PC-9 (cell line): ENCODE results near the gene TNFRSF25. TPM values are rescaled to one million over a fixed set of nuclear protein-coding genes. Genes with fewer than 3 reads are reported as not detected.

ENCODE experiments used
- BruUV-seq: library from RNA; stranded (reverse); fragments of 400-500 nt; replicated peaks from 2 replicates; lab custom pipeline; 2021; lab: Mats Ljungman, UMichigan
- CTCF ChIA-PET: fragments of 300-600 bp; sonication (Branson Sonifier 250); formaldehyde crosslinking; loops from one replicate; lab custom pipeline; 2022; ENCODE audit warnings: antibody characterized with exemption; lab: Charles Lee
- POLR2A ChIA-PET: fragments of 300-600 bp; sonication (Branson Sonifier 250); formaldehyde crosslinking; loops from one replicate; lab custom pipeline; 2022; ENCODE audit warnings: antibody characterized with exemption; ENCODE audit not compliant: unreplicated experiment; lab: Charles Lee
- DNase-seq, 2 experiments: peaks; one replicate each; pipeline versions ENCODE4 v3.0.0 to v3.0.0-alpha.2; 2015 to 2022; ENCODE audit warnings: mixed read lengths in 1 of 2
- H2AFZ ChIP-seq: fragments of 200-600 bp; sonication (generic); 2 replicates; pipeline ENCODE4 v1.8.1; 2017; ENCODE audit warnings: antibody characterized with exemption
- H3F3A ChIP-seq: fragments of 200-600 bp; sonication (generic); 2 replicates; pipeline ENCODE4 v1.8.1; 2017; ENCODE audit warnings: antibody characterized with exemption, mild to moderate bottlenecking, low read depth; ENCODE audit not compliant: insufficient read depth
- H3K27ac ChIP-seq: fragments of 200-600 bp; sonication (generic); 2 replicates; pipeline ENCODE4 v1.6.1; 2016; ENCODE audit warnings: mixed run types
- H3K27me3 ChIP-seq: fragments of 200-600 bp; sonication (generic); 2 replicates; pipeline ENCODE4 v1.6.1; 2016; ENCODE audit warnings: low read depth, mixed run types; ENCODE audit not compliant: insufficient read depth
- H3K36me3 ChIP-seq: fragments of 200-600 bp; sonication (generic); 2 replicates; pipeline ENCODE4 v1.6.1; 2016; ENCODE audit warnings: low read depth, mixed run types
- H3K4me1 ChIP-seq: fragments of 200-600 bp; sonication (generic); replicated peaks from 2 replicates; pipeline ENCODE4 v1.6.1; 2016; ENCODE audit warnings: mixed run types; ENCODE audit not compliant: insufficient read depth
- H3K4me2 ChIP-seq: fragments of 200-600 bp; sonication (generic); 2 replicates; pipeline ENCODE4 v1.6.1; 2017; ENCODE audit warnings: mixed run types
- H3K4me3 ChIP-seq: fragments of 200-600 bp; sonication (generic); 2 replicates; pipeline ENCODE4 v1.6.1; 2016; ENCODE audit warnings: mixed run types
- H3K79me2 ChIP-seq: fragments of 200-600 bp; sonication (generic); 2 replicates; pipeline ENCODE4 v1.6.1; 2017; ENCODE audit warnings: low read depth, mixed run types
- H3K9me2 ChIP-seq: fragments of 200-600 bp; sonication (generic); 2 replicates; pipeline ENCODE4 v1.8.1; 2017; ENCODE audit warnings: mild to moderate bottlenecking; ENCODE audit not compliant: insufficient read depth
- H3K9me3 ChIP-seq: fragments of 200-600 bp; sonication (generic); 2 replicates; pipeline ENCODE4 v1.8.1; 2016; ENCODE audit warnings: low read depth; ENCODE audit not compliant: insufficient read depth
- H4K20me1 ChIP-seq: fragments of 200-600 bp; sonication (generic); 2 replicates; pipeline ENCODE4 v1.8.1; 2017; ENCODE audit not compliant: insufficient read depth
- EZH2 ChIP-seq: fragments of 200-600 bp; sonication (generic); IDR thresholded peaks from 2 replicates; pipeline ENCODE4 v1.8.0; 2017; ENCODE audit warnings: antibody characterized with exemption, low read depth
- intact Hi-C: fragments of 100-400 bp; cut with micrococcal nuclease; formaldehyde crosslinking; loops from one replicate; pipeline ENCODE4 v1.10.0; 2022; ENCODE audit not compliant: unreplicated experiment
- total RNA-seq: library from RNA; stranded (reverse); gene quantifications from 2 replicates; pipeline ENCODE4 v1.2.3, GENCODE V29; 2021
- TF ChIP-seq, protein P1 (sequence below): fragments of 200-600 bp; sonication (generic); conservative IDR thresholded peaks from 2 replicates; pipeline ENCODE4 v1.6.1; 2017; ENCODE audit warnings: mixed run types, antibody characterized with exemption, mild to moderate bottlenecking, moderate library complexity

TNFRSF25 gene
- total RNA-seq, 1 experiment from 2014 or later, result 12.3 TPM

DNA sequence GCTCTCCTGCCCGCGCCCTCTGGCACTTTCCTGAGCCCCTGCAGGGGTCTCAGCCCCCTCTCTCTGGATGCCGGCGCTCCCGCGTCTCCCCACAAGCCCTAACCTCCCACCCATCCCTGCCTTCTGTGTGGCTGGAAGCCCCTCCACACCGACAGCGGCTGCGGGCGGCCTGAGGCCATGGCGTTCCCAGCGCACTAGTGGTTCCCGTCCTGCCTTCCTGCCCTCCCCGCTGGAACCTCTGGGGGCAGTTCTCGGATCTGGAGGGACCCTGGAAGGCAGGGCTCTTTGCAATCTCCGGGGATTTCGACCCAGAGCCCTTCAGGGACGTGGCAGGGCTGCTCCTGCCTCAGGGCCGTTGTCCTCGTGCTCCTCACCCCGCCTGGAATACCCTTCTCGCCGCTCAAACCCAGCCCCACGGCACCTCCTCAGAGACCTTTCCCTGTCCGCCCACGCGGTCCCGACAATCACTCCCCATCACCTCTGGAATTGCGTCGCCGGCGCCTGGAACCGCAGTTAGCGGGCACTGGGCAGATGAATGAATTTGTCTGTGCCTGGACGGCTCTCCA, 41.9 kb downstream of the TNFRSF25 start:
- peaks cover 8% of the 10 kb centered on the region; the same call in 1 of the 2 replicates for H3K27me3 ChIP-seq
- H3K79me2 ChIP-seq, result no peaks in the 10 kb centered on the region
- CTCF ChIA-PET, result interaction anchor here (0.9 to 1.9 kb wide), 3 partner anchors 10 to 74 kb away, joined by 5 to 18 read pairs (median 9); no protein-coding TSS in a partner anchor
- POLR2A ChIA-PET, result interaction anchor here (0.6 to 1.4 kb wide), 2 partner anchors 34 to 65 kb away, joined by 6 to 7 read pairs; no protein-coding TSS in a partner anchor
- intact Hi-C loops, result loop anchor here (1.0 kb wide), 1 partner anchor 13 kb away; no protein-coding TSS in a partner anchor
- no peaks in the 10 kb centered on the region for H3K36me3 ChIP-seq
- H3K4me1 ChIP-seq, result peaks cover 22% of the 10 kb centered on the region
- no peaks in the 10 kb centered on the region; the same call in 1 of the 2 replicates for H3F3A ChIP-seq
- BruUV-seq, result no TSS peak
- H3K9me2 ChIP-seq, result no peaks in the 10 kb centered on the region
- TF ChIP-seq, protein P1, sequence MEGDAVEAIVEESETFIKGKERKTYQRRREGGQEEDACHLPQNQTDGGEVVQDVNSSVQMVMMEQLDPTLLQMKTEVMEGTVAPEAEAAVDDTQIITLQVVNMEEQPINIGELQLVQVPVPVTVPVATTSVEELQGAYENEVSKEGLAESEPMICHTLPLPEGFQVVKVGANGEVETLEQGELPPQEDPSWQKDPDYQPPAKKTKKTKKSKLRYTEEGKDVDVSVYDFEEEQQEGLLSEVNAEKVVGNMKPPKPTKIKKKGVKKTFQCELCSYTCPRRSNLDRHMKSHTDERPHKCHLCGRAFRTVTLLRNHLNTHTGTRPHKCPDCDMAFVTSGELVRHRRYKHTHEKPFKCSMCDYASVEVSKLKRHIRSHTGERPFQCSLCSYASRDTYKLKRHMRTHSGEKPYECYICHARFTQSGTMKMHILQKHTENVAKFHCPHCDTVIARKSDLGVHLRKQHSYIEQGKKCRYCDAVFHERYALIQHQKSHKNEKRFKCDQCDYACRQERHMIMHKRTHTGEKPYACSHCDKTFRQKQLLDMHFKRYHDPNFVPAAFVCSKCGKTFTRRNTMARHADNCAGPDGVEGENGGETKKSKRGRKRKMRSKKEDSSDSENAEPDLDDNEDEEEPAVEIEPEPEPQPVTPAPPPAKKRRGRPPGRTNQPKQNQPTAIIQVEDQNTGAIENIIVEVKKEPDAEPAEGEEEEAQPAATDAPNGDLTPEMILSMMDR, result no peak
- no peak for TF ChIP-seq EZH2
- peak overlapping the region; percentile 42; the same call in 1 of the 2 replicates for H3K4me2 ChIP-seq
- no peaks in the 10 kb centered on the region for H4K20me1 ChIP-seq
- H3K27ac ChIP-seq, result no peak overlapping the region
- DNase-seq, result no peak
- no peak overlapping the region for H3K4me3 ChIP-seq
- H3K9me3 ChIP-seq, result no peaks in the 10 kb centered on the region
- no peak overlapping the region for H2AFZ ChIP-seq

DNA sequence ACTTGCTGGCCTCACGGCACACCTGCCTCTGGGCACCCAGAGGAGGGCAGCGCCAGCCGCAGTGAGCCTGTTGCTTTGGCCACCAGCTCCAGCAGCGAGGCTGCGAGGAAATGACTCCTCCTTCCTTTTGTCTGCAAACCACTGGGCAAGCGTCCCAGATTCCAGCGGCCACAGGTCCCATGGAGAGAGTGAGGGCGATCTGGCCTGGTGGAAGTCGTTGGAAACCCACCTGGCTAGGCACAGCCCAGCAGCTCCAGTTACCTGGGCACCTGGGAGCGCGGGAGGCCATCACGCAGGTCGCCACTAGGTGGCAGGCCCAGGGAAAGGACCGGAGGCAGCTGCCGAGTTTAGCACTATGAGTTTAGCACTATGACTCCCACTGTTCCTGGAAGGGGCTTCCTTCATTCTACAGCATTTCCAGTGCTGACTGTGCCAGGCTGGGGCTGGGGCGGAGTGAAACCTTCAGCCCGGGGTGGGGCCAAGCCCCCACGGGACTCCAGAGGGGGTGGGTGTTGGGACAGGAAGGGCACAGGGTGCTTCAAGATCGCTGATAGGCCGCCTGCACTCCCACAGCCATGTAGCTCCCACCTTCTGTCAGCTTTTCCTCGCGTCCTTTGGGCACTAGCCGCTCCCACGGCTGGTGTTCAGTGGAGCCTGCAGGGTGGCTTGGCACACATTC, 42.5 kb downstream of the TNFRSF25 start:
- H3K4me2 ChIP-seq, result peak overlapping the region; percentile 17; the same call in 1 of the 2 replicates
- peak; percentile 80 to 94 for DNase-seq
- TF ChIP-seq EZH2, result no peak
- TF ChIP-seq, protein P1, result peak; percentile 75
- H3F3A ChIP-seq, result no peaks in the 10 kb centered on the region; the same call in 1 of the 2 replicates
- peaks cover 8% of the 10 kb centered on the region; the same call in 1 of the 2 replicates for H3K27me3 ChIP-seq
- intact Hi-C loops, result loop anchor here (1.0 kb wide), 1 partner anchor 14 kb away; no protein-coding TSS in a partner anchor
- no peaks in the 10 kb centered on the region for H3K9me3 ChIP-seq
- no peaks in the 10 kb centered on the region for H3K79me2 ChIP-seq
- no peak overlapping the region for H3K4me3 ChIP-seq
- ChIA-PET CTCF (interaction anchor here (0.6 to 1.9 kb wide), 7 partner anchors 9 to 177 kb away, joined by 3 to 18 read pairs (median 5); no protein-coding TSS in a partner anchor), POLR2A (interaction anchor here (0.6 to 1.4 kb wide), 4 partner anchors 8 to 68 kb away, joined by 5 to 7 read pairs (median 6); partner anchors contain the start of gene PLEKHG5)
- no peaks in the 10 kb centered on the region for H3K36me3 ChIP-seq
- peaks cover 22% of the 10 kb centered on the region for H3K4me1 ChIP-seq
- no peaks in the 10 kb centered on the region for H4K20me1 ChIP-seq
- BruUV-seq, result no TSS peak
- H3K9me2 ChIP-seq, result no peaks in the 10 kb centered on the region
- no peak overlapping the region for H2AFZ ChIP-seq
- H3K27ac ChIP-seq, result no peak overlapping the region

DNA sequence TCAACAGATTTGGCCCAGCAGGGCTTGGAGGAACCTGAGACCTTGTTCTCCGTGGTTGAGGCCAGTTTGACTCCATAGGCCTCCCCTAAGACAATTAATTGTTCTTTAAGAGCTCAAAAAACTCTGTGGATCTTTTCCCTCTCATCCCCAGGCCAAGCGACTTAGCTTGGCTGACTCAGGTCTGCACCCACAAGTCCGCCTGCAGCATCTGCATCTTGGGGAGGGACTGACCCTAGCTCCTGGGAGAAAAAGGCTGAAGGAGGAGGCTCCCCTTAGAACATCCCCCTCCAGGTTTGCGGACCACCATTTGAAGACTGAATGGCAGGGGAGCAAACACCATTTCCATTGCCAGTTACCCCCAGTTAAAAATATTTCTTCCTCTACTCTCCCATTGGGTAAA, 44.7 kb downstream of the TNFRSF25 start:
- TF ChIP-seq EZH2, result no peak
- TF ChIP-seq, protein P1, result no peak
- intact Hi-C loops, result no loop called here
- BruUV-seq, result no TSS peak
- H3K27me3 ChIP-seq, result peaks cover 8% of the 10 kb centered on the region; the same call in 1 of the 2 replicates
- no peaks in the 10 kb centered on the region for H3K9me3 ChIP-seq
- H3K27ac ChIP-seq, result no peak overlapping the region
- H4K20me1 ChIP-seq, result no peaks in the 10 kb centered on the region
- H2AFZ ChIP-seq, result no peak overlapping the region
- POLR2A ChIA-PET, result no interaction called here
- H3K9me2 ChIP-seq, result no peaks in the 10 kb centered on the region
- no peaks in the 10 kb centered on the region; the same call in 1 of the 2 replicates for H3F3A ChIP-seq
- H3K4me2 ChIP-seq, result no peak overlapping the region
- H3K36me3 ChIP-seq, result no peaks in the 10 kb centered on the region
- H3K4me1 ChIP-seq, result peaks cover 6% of the 10 kb centered on the region; the same call in 1 of the 2 replicates
- H3K79me2 ChIP-seq, result no peaks in the 10 kb centered on the region
- no peak overlapping the region for H3K4me3 ChIP-seq
- CTCF ChIA-PET, result interaction anchor here (0.9 kb wide), 1 partner anchor 19 kb away, joined by 3 read pairs; no protein-coding TSS in a partner anchor
- DNase-seq, result no peak
